Measurements from ENCODE around the gene HOXB9. TPM values are rescaled to one million over a fixed set of nuclear protein-coding genes. Genes with fewer than 3 reads are reported as not detected.

Gene HOXB9
- polyA plus RNA-seq, 3 donors = not detected

DNA sequence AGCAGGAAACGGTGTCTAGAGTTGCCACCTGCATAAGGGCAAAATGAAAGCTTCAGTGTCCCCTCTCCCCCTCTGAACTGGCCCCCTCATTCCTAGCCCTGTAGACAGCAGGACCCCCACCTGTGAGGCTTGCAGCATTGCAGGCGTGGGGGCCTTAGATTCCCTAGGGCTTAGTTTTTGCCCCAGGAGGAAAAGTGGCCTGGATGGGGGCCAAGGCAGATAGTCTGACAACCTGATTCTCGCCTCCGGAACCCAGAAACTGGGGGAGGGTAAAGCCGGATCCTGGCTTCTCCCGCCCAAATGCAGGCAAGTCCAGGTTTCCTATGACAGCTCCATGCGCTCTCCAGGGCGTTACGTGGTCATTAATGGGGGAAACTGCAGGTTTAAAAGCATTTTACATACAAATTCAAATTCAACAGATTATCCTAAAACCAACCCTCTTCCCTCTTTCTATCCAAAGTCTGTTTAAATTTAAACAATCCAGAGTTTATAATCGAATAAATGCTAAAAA is 20.7 kb downstream of the HOXB9 start:
- H3K27me3 ChIP-seq (ENCODE audit: control insufficient read depth in 2 of 2, insufficient read depth in 2 of 2, low read length in 2 of 2) = peaks cover 63 to 99% of the 10 kb centered on the region in 2 donors
- no peak overlapping the region for H3K27ac ChIP-seq (ENCODE audit: low read depth in 1 of 2, low read length in 2 of 2)
- no peaks in the 10 kb centered on the region for H3K79me2 ChIP-seq (ENCODE audit: insufficient read depth, low read length)
- peaks cover 0 to 25% (median 9%) of the 10 kb centered on the region in 7 donors for H3K9me3 Mint-ChIP-seq
- H3K27me3 Mint-ChIP-seq (ENCODE audit: low read depth in 3 of 3) = peaks cover 90 to 98% (median 96%) of the 10 kb centered on the region in 3 donors
- H4K20me1 ChIP-seq (ENCODE audit: insufficient read depth, low read length) = no peaks in the 10 kb centered on the region
- TF ChIP-seq, protein P1, sequence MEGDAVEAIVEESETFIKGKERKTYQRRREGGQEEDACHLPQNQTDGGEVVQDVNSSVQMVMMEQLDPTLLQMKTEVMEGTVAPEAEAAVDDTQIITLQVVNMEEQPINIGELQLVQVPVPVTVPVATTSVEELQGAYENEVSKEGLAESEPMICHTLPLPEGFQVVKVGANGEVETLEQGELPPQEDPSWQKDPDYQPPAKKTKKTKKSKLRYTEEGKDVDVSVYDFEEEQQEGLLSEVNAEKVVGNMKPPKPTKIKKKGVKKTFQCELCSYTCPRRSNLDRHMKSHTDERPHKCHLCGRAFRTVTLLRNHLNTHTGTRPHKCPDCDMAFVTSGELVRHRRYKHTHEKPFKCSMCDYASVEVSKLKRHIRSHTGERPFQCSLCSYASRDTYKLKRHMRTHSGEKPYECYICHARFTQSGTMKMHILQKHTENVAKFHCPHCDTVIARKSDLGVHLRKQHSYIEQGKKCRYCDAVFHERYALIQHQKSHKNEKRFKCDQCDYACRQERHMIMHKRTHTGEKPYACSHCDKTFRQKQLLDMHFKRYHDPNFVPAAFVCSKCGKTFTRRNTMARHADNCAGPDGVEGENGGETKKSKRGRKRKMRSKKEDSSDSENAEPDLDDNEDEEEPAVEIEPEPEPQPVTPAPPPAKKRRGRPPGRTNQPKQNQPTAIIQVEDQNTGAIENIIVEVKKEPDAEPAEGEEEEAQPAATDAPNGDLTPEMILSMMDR (IDR thresholded peaks at IDR 0.05) = no peak
- H3K27ac Mint-ChIP-seq = no peak overlapping the region
- 100% methylated on average over 1 of the region's 10 CpGs for WGBS (ENCODE audit: insufficient coverage)
- H3K4me3 ChIP-seq (replicated peaks in 1 of 3; ENCODE audit: low read depth in 2 of 3, low read length in 3 of 3) = no peak overlapping the region
- H3K4me3 Mint-ChIP-seq = peak overlapping the region in 1 of 2 donors; percentile 79
- H3K4me2 ChIP-seq (replicated peaks; ENCODE audit: extremely low read depth, low read length, poor library complexity, severe bottlenecking) = no peak overlapping the region
- H3K36me3 ChIP-seq (replicated peaks in 1 of 2; ENCODE audit: control insufficient read depth in 1 of 2, insufficient read depth in 2 of 2, low read length in 2 of 2) = no peaks in the 10 kb centered on the region
- peaks cover 7 to 8% of the 10 kb centered on the region in 2 donors for H3K4me1 ChIP-seq (ENCODE audit: control insufficient read depth in 1 of 2, insufficient read depth in 2 of 2, low read length in 2 of 2)
- no peak overlapping the region for H3K9ac ChIP-seq (ENCODE audit: insufficient read depth, low read length, poor library complexity, severe bottlenecking)
- H3K9me3 ChIP-seq (replicated peaks in 1 of 2; ENCODE audit: control insufficient read depth in 1 of 2, insufficient read depth in 1 of 2, low read length in 2 of 2) = peaks cover 0 to 39% of the 10 kb centered on the region in 2 donors
- H3K4me1 Mint-ChIP-seq = peaks cover 20% of the 10 kb centered on the region
- no peak overlapping the region for H2AFZ ChIP-seq (ENCODE audit: insufficient read depth, low read depth, low read length, poor library complexity, severe bottlenecking)
- no peak for DNase-seq
- H3K36me3 Mint-ChIP-seq = peaks cover 0 to 6% of the 10 kb centered on the region in 2 donors
- intact Hi-C loops (cut with micrococcal nuclease) = no loop called here

DNA sequence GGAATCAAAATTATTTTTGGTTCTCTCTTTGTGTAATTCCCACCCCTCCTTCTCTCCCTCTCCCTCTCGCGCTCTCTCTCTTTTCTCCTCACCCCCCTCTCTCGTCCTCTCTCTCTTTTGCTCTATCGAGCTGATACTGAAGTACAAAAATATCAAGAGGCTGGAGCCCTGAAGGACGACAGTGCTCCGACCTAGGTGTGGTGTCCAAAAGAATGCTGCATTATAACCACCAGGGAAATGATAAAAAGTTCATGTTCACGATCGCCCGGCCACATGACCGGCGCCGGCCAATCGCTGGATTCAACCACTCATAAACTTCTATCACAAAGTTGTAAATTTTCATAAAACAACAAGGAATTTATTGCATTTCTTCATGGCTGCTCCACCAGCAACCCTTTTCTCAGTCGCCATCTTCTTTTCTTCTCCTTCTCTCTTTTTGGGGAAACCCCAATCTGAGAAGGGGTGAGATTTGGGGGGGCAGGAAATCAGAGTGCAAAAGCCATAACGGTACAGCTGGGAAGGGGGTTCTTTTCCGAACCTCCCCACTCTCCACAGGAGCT is 21.3 kb downstream of the HOXB9 start, which contains the start of gene HOXB6:
HOXB6 (minus strand) TSS at position 217 of the 560 bp plus-strand sequence. CDS start 6,836 bp downstream, outside the sequence.
- intact Hi-C loops (cut with micrococcal nuclease) = no loop called here
- peaks cover 0 to 25% (median 9%) of the 10 kb centered on the region in 7 donors for H3K9me3 Mint-ChIP-seq
- H3K4me2 ChIP-seq (replicated peaks; ENCODE audit: extremely low read depth, low read length, poor library complexity, severe bottlenecking) = no peak within 1 kb of the TSS
- no peaks in the 10 kb centered on the region for H4K20me1 ChIP-seq (ENCODE audit: insufficient read depth, low read length)
- H3K4me3 ChIP-seq (replicated peaks in 1 of 3; ENCODE audit: low read depth in 2 of 3, low read length in 3 of 3) = no peak within 1 kb of the TSS
- H3K79me2 ChIP-seq (ENCODE audit: insufficient read depth, low read length) = no peaks in the 10 kb centered on the region
- H3K4me1 ChIP-seq (ENCODE audit: control insufficient read depth in 1 of 2, insufficient read depth in 2 of 2, low read length in 2 of 2) = peaks cover under 1 to 1% of the 10 kb centered on the region in 2 donors
- peaks cover 14% of the 10 kb centered on the region for H3K4me1 Mint-ChIP-seq
- no peaks in the 10 kb centered on the region for H3K36me3 ChIP-seq (replicated peaks in 1 of 2; ENCODE audit: control insufficient read depth in 1 of 2, insufficient read depth in 2 of 2, low read length in 2 of 2)
- TF ChIP-seq, protein P1 (IDR thresholded peaks at IDR 0.05) = no peak
- 52% methylated on average over 9 of the region's 16 CpGs for WGBS (ENCODE audit: insufficient coverage)
- H3K27ac Mint-ChIP-seq = no peak within 1 kb of the TSS
- H3K27ac ChIP-seq (ENCODE audit: low read depth in 1 of 2, low read length in 2 of 2) = no peak within 1 kb of the TSS
- H3K9me3 ChIP-seq (replicated peaks in 1 of 2; ENCODE audit: control insufficient read depth in 1 of 2, insufficient read depth in 1 of 2, low read length in 2 of 2) = peaks cover 0 to 38% of the 10 kb centered on the region in 2 donors
- peaks cover 90 to 98% (median 96%) of the 10 kb centered on the region in 3 donors for H3K27me3 Mint-ChIP-seq (ENCODE audit: low read depth in 3 of 3)
- peak within 1 kb of the TSS in 1 of 2 donors; percentile 79 for H3K4me3 Mint-ChIP-seq
- no peak for DNase-seq
- peaks cover 0 to 8% of the 10 kb centered on the region in 2 donors for H3K36me3 Mint-ChIP-seq
- H3K9ac ChIP-seq (ENCODE audit: insufficient read depth, low read length, poor library complexity, severe bottlenecking) = no peak within 1 kb of the TSS
- H3K27me3 ChIP-seq (ENCODE audit: control insufficient read depth in 2 of 2, insufficient read depth in 2 of 2, low read length in 2 of 2) = peaks cover 66 to 99% of the 10 kb centered on the region in 2 donors
- H2AFZ ChIP-seq (ENCODE audit: insufficient read depth, low read depth, low read length, poor library complexity, severe bottlenecking) = no peak within 1 kb of the TSS
